BJ (cell line): ENCODE data around the gene WDR46. TPM values are rescaled to one million over a fixed set of nuclear protein-coding genes. Genes with fewer than 3 reads are reported as not detected.
"Not testable (repeated sequence)": the region's sequence is repeated elsewhere in the genome, so short reads cannot be mapped to it uniquely, and the experiment has no call there.

Experiments used
- CTCF ChIA-PET: fragments of 350-600 bp; formaldehyde crosslinking; extraction: SDS; loops from one replicate; lab custom pipeline; 2021; ENCODE audit warnings: antibody characterized with exemption, inconsistent platforms; lab: Yijun Ruan, JAX
- POLR2A ChIA-PET: fragments of 300-600 bp; sonication (Branson Sonifier 250); formaldehyde crosslinking; extraction: SDS; loops from one replicate; lab custom pipeline; 2021; ENCODE audit warnings: antibody characterized with exemption; lab: Charles Lee
- DNase-seq: peaks from one replicate; pipeline ENCODE4 v3.0.0-alpha.2; 2011; ENCODE audit warnings: low read depth
- H3K27me3 ChIP-seq: 2 replicates; pipeline ENCODE4 v1.6.0; 2011; ENCODE audit warnings: low read length; ENCODE audit not compliant: control insufficient read depth, insufficient read depth
- H3K36me3 ChIP-seq: 2 replicates; pipeline ENCODE4 v1.5.1; 2011; ENCODE audit warnings: low read length; ENCODE audit not compliant: control insufficient read depth, insufficient read depth
- H3K4me3 ChIP-seq: 2 replicates; pipeline ENCODE4 v1.5.1; 2011; ENCODE audit warnings: low read depth, mild to moderate bottlenecking, control low read depth, low read length
- CTCF ChIP-seq: IDR thresholded peaks from 2 replicates; pipeline ENCODE4 v1.5.1; 2011; ENCODE audit warnings: low read depth, mild to moderate bottlenecking, control low read depth, inconsistent platforms, low read length, moderate library complexity; ENCODE audit not compliant: insufficient read depth
- polyA plus RNA-seq: library from polyadenylated mRNA; depleted of rRNA; stranded (reverse); fragments of >200 nt; gene quantifications from 2 replicates; pipeline ENCODE4 v1.2.3, GENCODE V29; 2011

WDR46 gene
- polyA plus RNA-seq, 1 experiment, result 78.9 TPM

- H3K4me3 ChIP-seq, result peak overlapping the region; percentile 66
- H3K27me3 ChIP-seq, result no peaks in the 10 kb centered on the region
- ChIA-PET POLR2A (interaction anchor here (0.7 to 1.5 kb wide), 2 partner anchors 24 to 36 kb away, joined by 3 read pairs; no protein-coding TSS in a partner anchor), CTCF (interaction anchor here (1.1 to 1.8 kb wide), 2 partner anchors 23 to 27 kb away, joined by 3 to 9 read pairs; no protein-coding TSS in a partner anchor)
- DNase-seq, result no peak
- no peak for TF ChIP-seq CTCF
- peaks cover 29% of the 10 kb centered on the region for H3K36me3 ChIP-seq
Observed at GRCh38 chr6:33272275-33273128, 16.5 kb downstream of the WDR46 start.

- POLR2A ChIA-PET, result interaction anchor here (0.6 to 1.5 kb wide), 5 partner anchors 11 to 67 kb away, joined by 3 to 10 read pairs (median 3); partner anchors contain the start of genes HSD17B8, PFDN6 and WDR46
- Histone ChIP-seq H3K4me3 (peak within 1 kb of the TSS; percentile 66), H3K36me3 (peaks cover 33% of the 10 kb centered on the region), H3K27me3 (no peaks in the 10 kb centered on the region)
- no peak for TF ChIP-seq CTCF
- CTCF ChIA-PET, result interaction anchor here (0.8 to 1.8 kb wide), 4 partner anchors 22 to 74 kb away, joined by 3 to 9 read pairs (median 4); no protein-coding TSS in a partner anchor
- peak; percentile 92 for DNase-seq
Observed at GRCh38 chr6:33271468-33272274, 17.4 kb downstream of the WDR46 start, which contains the start of the genes RPS18 and VPS52. Gene RPS18 (plus strand): TSS chr6:33272075. CDS start chr6:33272120, 45 bp downstream. Gene VPS52 (minus strand): TSS chr6:33271876. CDS start chr6:33271675, 201 bp downstream.

GRCh38 chr6:33271117-33271467, 17.9 kb downstream of the WDR46 start:
- DNase-seq, result no peak
- CTCF ChIA-PET, result interaction anchor here (0.8 to 1.8 kb wide), 4 partner anchors 22 to 73 kb away, joined by 3 to 9 read pairs (median 4); no protein-coding TSS in a partner anchor

GRCh38 chr6:33264015-33264414, 25.0 kb downstream of the WDR46 start:
- CTCF ChIA-PET, result interaction anchor here (1.3 kb wide), 1 partner anchor 15 kb away, joined by 3 read pairs; no protein-coding TSS in a partner anchor
- no peak overlapping the region for H3K4me3 ChIP-seq
- DNase-seq, result no peak
- peaks cover 26% of the 10 kb centered on the region for H3K36me3 ChIP-seq
- no peaks in the 10 kb centered on the region for H3K27me3 ChIP-seq
- no peak for TF ChIP-seq CTCF
- POLR2A ChIA-PET, result no interaction called here

More at GRCh38 chr6:33271117-33271467, 17.9 kb downstream of the WDR46 start:
- no peak for TF ChIP-seq CTCF
- Histone ChIP-seq H3K4me3 (peak overlapping the region; percentile 66), H3K27me3 (no peaks in the 10 kb centered on the region), H3K36me3 (peaks cover 32% of the 10 kb centered on the region)
- POLR2A ChIA-PET, result interaction anchor here (0.9 to 1.5 kb wide), 2 partner anchors 10 to 23 kb away, joined by 3 read pairs; no protein-coding TSS in a partner anchor

- H3K4me3 ChIP-seq, POLR2A ChIA-PET, H3K27me3 ChIP-seq, DNase-seq, CTCF ChIA-PET: not testable (repeated sequence)
- H3K36me3 ChIP-seq, result peaks cover 17% of the 10 kb centered on the region
Observed at GRCh38 chr6:33262490-33262889, 26.5 kb downstream of the WDR46 start.
